Measurements from ENCODE around the gene ANKRD10. TPM values are rescaled to one million over a fixed set of nuclear protein-coding genes. Genes with fewer than 3 reads are reported as not detected.
A peak's percentile ranks its signal among the peaks of the same experiment; 100 is the strongest.

ANKRD10 gene
- total and polyA plus RNA-seq, 2 of the 8 experiments (the other 6 are each of a cell fraction or from before 2014, with no cell fraction given), result 146 to 218 TPM

GRCh38 chr13:110914331-110915056 is 375 bp downstream of the ANKRD10 start:
- FAIRE-seq, result no peak
- Histone ChIP-seq H3K4me3 (ENCODE audit: extremely low read depth in 1 of 4, insufficient read depth in 2 of 4, low read depth in 3 of 4, low read length in 4 of 4) (peak overlapping the region; percentile 86 to 100 (median 95)), H4K8ac (ENCODE audit: extremely low read depth, insufficient read depth, low read length) (peak overlapping the region; percentile 97), H3K9ac (replicated peaks in 1 of 4; ENCODE audit: extremely low read depth in 1 of 4, low read depth in 3 of 4, low read length in 3 of 4) (peak overlapping the region; percentile 87 to 100 (median 100)), H4K91ac (replicated peaks; ENCODE audit: insufficient read length, low read length) (peak overlapping the region; percentile 98), H3K56ac (replicated peaks; ENCODE audit: insufficient read length, low read depth, low read length) (peak overlapping the region; percentile 99), H3K79me1 (ENCODE audit: low read depth, low read length) (no peaks in the 10 kb centered on the region; the same call in 1 of the 2 replicates), H3K4me1 (replicated peaks in 1 of 4; ENCODE audit: control insufficient read depth in 3 of 4, insufficient read depth in 4 of 4, low read length in 3 of 4) (peaks cover 6 to 18% (median 12%) of the 10 kb centered on the region in 4 experiments), H3K23me2 (ENCODE audit: low read depth, low read length) (peaks cover 5% of the 10 kb centered on the region; the same call in 1 of the 2 replicates), H4K20me1 (replicated peaks in 1 of 2; ENCODE audit: control insufficient read depth in 1 of 2, insufficient read depth in 2 of 2, low read length in 2 of 2) (peaks cover 24% of the 10 kb centered on the region in 2 experiments), H2AFZ (ENCODE audit: low read length) (no peak overlapping the region), H2BK15ac (ENCODE audit: low read length) (no peak overlapping the region), H2BK12ac (ENCODE audit: low read depth, low read length) (0 out of 2 replicates have a peak overlapping the region, but pooled peaks have one; percentile 50), H3K9me3 (ENCODE audit: insufficient read depth in 2 of 2, low read depth in 1 of 2, low read length in 1 of 2) (no peaks in the 10 kb centered on the region), H3K79me2 (ENCODE audit: control insufficient read depth in 1 of 2, insufficient read depth in 2 of 2, low read length in 2 of 2) (peaks cover 44 to 57% of the 10 kb centered on the region in 2 experiments), H3K18ac (ENCODE audit: extremely low read depth, low read length) (peak overlapping the region; percentile 100), H2BK20ac (ENCODE audit: low read length) (no peak overlapping the region), H4K5ac (ENCODE audit: insufficient read length, low read depth, low read length) (peak overlapping the region; percentile 99), H2BK120ac (replicated peaks; ENCODE audit: low read depth, low read length) (peak overlapping the region; percentile 73), H3K4me2 (ENCODE audit: insufficient read depth in 1 of 2, low read depth in 2 of 2, low read length in 2 of 2) (peak overlapping the region; percentile 72 to 91), H2BK5ac (ENCODE audit: low read depth, low read length) (peak overlapping the region; percentile 99), H3K27me3 (replicated peaks in 1 of 4; ENCODE audit: control insufficient read depth in 3 of 4, extremely low read depth in 1 of 4, insufficient read depth in 3 of 4, low read length in 3 of 4) (no peaks in the 10 kb centered on the region), H3K4ac (replicated peaks; ENCODE audit: insufficient read length, low read depth, low read length) (peak overlapping the region; percentile 97), H3K27ac (ENCODE audit: low read depth, low read length) (peak overlapping the region; percentile 98), H3K23ac (ENCODE audit: insufficient read length) (no peak overlapping the region), H2AK5ac (ENCODE audit: low read depth, low read length) (peak overlapping the region; percentile 94; the same call in 1 of the 2 replicates), H3K14ac (ENCODE audit: insufficient read length) (peak overlapping the region; percentile 33), H3K36me3 (ENCODE audit: control insufficient read depth in 2 of 4, insufficient read depth in 4 of 4, low read length in 3 of 4) (peaks cover 0 to 12% (median 7%) of the 10 kb centered on the region in 4 experiments; a peak in 4 of 8 replicates)
- POLR2A ChIA-PET (ENCODE audit: partially characterized antibody), result interaction anchor here (0.6 to 4.7 kb wide), 22 partner anchors 10 to 266 kb away, joined by 3 to 50 read pairs (median 3); partner anchors contain the start of gene CARS2
- WGBS, 2 experiments (ENCODE audit: extremely low coverage in 1 of 2, insufficient coverage in 1 of 2, insufficient read length in 1 of 2, insufficient replicate concordance in 2 of 2, low coverage in 1 of 2, low lambda C conversion rate in 2 of 2, missing lambda C conversion rate in 1 of 2), result 1% methylated on average over 32 of the region's 103 CpGs; no CpG with 5 or more reads in 1 of the 2 experiments
- CTCF ChIA-PET (ENCODE audit: partially characterized antibody), result interaction anchor here (0.7 to 2.2 kb wide), 7 partner anchors 10 to 96 kb away, joined by 3 to 10 read pairs (median 4); no protein-coding TSS in a partner anchor
- peak in 1 of 2 experiments; percentile 76 for DNase-seq (ENCODE audit: low read depth in 1 of 2, low spot score in 2 of 2)
- TF ChIP-seq ASH2L (IDR thresholded peaks at IDR 0.05; ENCODE audit: low read length), result peak; percentile 65
- peak; percentile 87 for TF ChIP-seq RBBP5 (IDR thresholded peaks at IDR 0.05; ENCODE audit: borderline replicate concordance, low read depth, low read length)
- no peak for TF ChIP-seq GTF2F1 (IDR thresholded peaks at IDR 0.05; ENCODE audit: borderline replicate concordance, low read depth, low read length)
- no peak for TF ChIP-seq NANOG (IDR thresholded peaks at IDR 0.05; ENCODE audit: insufficient read depth, low read depth, low read length, poor library complexity, severe bottlenecking)
- TF ChIP-seq KDM4A (IDR thresholded peaks at IDR 0.05; ENCODE audit: low read depth, low read length, severe bottlenecking), result peak; percentile 64
- peak; percentile 67; the same call in 1 of the 2 replicates for TF ChIP-seq POLR2AphosphoS5 (IDR thresholded peaks at IDR 0.05; ENCODE audit: low read depth, low read length)
- TF ChIP-seq POU5F1 (IDR thresholded peaks at IDR 0.05; ENCODE audit: low read depth, low read length), result no peak
- peak; percentile 69 to 82; a peak in 2 of 3 replicates for TF ChIP-seq POLR2A (IDR thresholded peaks at IDR 0.05; ENCODE audit: control extremely low read depth in 1 of 2, low read depth in 2 of 2, low read length in 2 of 2)
- TF ChIP-seq TAF1 (IDR thresholded peaks at IDR 0.05; ENCODE audit: low read depth, low read length), result peak; percentile 87
- TF ChIP-seq TBP (IDR thresholded peaks at IDR 0.05; ENCODE audit: low read depth, low read length), result peak; percentile 69; the same call in 1 of the 2 replicates
- no peak for TF ChIP-seq SIN3A (conservative IDR thresholded peaks at IDR 0.05 in 1 of 2, IDR thresholded peaks at IDR 0.05 in 1 of 2; ENCODE audit: low read depth in 1 of 2, low read length in 2 of 2)

Data from H1 (cell line).